Cardiac muscle cell (in vitro differentiated cells and primary cell): ENCODE measurements around the gene HLA-DPB1. TPM values are rescaled to one million over a fixed set of nuclear protein-coding genes. Genes with fewer than 3 reads are reported as not detected.
A peak's percentile ranks its signal among the peaks of the same experiment; 100 is the strongest.

Experiments
- DNase-seq, 2 donors: peaks; one replicate each; pipeline versions ENCODE4 v3.0.0 to v3.0.0-alpha.2; 2010 to 2017; ENCODE audit warnings: low read depth in 1 of 2, low spot score in 1 of 2
- H3K27ac ChIP-seq: fragments of 200-600 bp; sonication (generic); 2 replicates; pipeline ENCODE4 v1.5.1; 2016
- H3K27me3 ChIP-seq: fragments of 200-600 bp; sonication (generic); 2 replicates; pipeline ENCODE4 v1.6.0; 2016; ENCODE audit warnings: control low read depth
- H3K36me3 ChIP-seq: fragments of 200-600 bp; sonication (generic); 2 replicates; pipeline ENCODE4 v1.5.1; 2016; ENCODE audit warnings: control low read depth
- H3K4me1 ChIP-seq: fragments of 200-600 bp; sonication (generic); 2 replicates; pipeline ENCODE4 v1.8.1; 2017; ENCODE audit warnings: low read depth, mild to moderate bottlenecking, mixed run types
- H3K4me3 ChIP-seq: fragments of 200-600 bp; sonication (generic); 2 replicates; pipeline ENCODE4 v1.5.1; 2016; ENCODE audit warnings: mild to moderate bottlenecking
- H3K9me3 ChIP-seq: fragments of 200-600 bp; sonication (generic); 2 replicates; pipeline ENCODE4 v1.5.1; 2017; ENCODE audit warnings: low read depth, mild to moderate bottlenecking, control low read depth
- polyA plus RNA-seq: library from polyadenylated mRNA; unstranded; fragments of >200 nt; fragmentation: Nextera tagmentation; extraction: Ambion mirVana; gene quantifications from 2 replicates; pipeline ENCODE4 v1.2.1, GENCODE V29; 2016
- total RNA-seq: library from RNA; depleted of rRNA; stranded (reverse); fragments of >200 nt; gene quantifications from 2 replicates; pipeline ENCODE4 v1.2.3, GENCODE V29; 2016
- TF ChIP-seq, protein P1 (sequence below): IDR thresholded peaks from 2 replicates; pipeline ENCODE4 v1.5.1; 2012; ENCODE audit warnings: low read depth, mild to moderate bottlenecking, low read length

Gene HLA-DPB1
- total RNA-seq: 14.3 and 26.1 TPM in 2 replicates
- polyA plus RNA-seq: 8.6 and 11.1 TPM in 2 replicates

DNA sequence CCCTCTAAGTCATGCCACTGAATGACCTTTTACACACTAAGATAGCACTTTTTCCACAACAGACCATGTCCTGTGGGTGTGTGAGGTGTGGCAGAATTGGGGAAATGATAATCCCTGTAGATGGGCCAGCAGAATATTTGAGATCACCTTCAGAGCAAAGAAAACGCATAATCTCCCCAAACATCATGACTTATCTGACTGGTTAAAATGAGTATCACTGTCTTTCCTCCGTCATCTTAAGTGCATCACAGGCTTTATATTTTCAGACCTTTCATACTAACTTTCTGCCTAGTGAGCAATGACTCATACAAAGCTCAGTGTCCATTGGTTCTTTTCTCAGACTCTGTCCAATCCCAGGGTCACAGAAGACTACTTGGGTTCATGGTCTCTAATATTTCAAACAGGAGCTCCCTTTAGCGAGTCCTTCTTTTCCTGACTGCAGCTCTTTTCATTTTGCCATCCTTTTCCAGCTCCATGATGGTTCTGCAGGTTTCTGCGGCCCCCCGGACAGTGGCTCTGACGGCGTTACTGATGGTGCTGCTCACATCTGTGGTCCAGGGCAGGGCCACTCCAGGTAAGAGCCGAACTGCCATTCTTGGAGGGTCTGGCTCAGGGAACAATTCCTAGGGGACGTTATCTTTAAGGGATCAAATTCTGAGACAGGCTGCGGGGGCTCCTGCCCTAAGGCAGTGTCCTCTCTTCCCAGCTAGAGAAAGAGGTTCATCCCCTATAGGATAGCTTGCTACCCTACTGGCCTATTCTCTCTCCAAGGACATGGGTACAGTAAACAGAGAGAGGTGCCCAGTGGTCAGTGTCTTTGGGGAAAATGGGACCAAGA is at the start of gene HLA-DPB1:
Gene HLA-DPB1 (plus strand): TSS at position 423 of the 838 bp plus-strand sequence. CDS start 52 bp downstream, at position 475.
- no peaks in the 10 kb centered on the region for H3K9me3 ChIP-seq
- peak; percentile 75 to 76 for DNase-seq
- H3K4me1 ChIP-seq: peaks cover 5% of the 10 kb centered on the region
- TF ChIP-seq, protein P1, sequence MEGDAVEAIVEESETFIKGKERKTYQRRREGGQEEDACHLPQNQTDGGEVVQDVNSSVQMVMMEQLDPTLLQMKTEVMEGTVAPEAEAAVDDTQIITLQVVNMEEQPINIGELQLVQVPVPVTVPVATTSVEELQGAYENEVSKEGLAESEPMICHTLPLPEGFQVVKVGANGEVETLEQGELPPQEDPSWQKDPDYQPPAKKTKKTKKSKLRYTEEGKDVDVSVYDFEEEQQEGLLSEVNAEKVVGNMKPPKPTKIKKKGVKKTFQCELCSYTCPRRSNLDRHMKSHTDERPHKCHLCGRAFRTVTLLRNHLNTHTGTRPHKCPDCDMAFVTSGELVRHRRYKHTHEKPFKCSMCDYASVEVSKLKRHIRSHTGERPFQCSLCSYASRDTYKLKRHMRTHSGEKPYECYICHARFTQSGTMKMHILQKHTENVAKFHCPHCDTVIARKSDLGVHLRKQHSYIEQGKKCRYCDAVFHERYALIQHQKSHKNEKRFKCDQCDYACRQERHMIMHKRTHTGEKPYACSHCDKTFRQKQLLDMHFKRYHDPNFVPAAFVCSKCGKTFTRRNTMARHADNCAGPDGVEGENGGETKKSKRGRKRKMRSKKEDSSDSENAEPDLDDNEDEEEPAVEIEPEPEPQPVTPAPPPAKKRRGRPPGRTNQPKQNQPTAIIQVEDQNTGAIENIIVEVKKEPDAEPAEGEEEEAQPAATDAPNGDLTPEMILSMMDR: no peak
- no peak within 1 kb of the TSS for H3K27ac ChIP-seq
- no peaks in the 10 kb centered on the region for H3K36me3 ChIP-seq
- H3K4me3 ChIP-seq: no peak within 1 kb of the TSS
- H3K27me3 ChIP-seq: no peaks in the 10 kb centered on the region

DNA sequence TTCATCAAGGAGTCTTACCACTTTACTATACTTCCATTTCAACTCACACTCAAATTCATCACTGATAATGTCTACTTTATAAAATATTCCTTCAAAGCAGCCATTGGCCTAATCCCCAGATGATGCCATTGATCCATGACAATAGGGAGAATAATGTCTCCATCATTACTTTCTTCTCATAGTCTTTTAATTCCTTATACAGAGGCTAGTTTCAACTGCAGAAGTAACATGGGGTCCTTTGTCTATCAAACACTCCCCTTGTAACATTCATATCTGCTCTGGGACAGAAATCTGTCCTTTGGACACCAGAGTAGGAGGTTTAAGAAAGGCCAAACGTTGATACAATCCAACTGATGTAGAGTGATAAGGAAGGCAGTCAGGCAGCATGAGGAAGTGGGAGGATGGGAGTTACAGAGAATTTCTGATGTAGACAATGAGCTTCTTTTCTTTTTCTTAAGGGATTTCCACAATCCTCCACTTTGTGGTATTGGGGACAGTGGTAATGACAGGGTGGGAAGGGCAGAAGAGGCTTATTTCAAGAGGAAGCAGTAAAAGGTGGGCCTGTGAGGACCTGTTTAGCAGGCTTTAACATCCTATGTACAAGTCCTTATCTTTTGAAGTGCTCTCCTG is 47.5 kb upstream of the HLA-DPB1 start:
- no peak for DNase-seq
- TF ChIP-seq, protein P1: no peak
- Histone ChIP-seq H3K27me3 (peaks cover 4% of the 10 kb centered on the region), H3K4me3 (no peak overlapping the region), H3K9me3 (no peaks in the 10 kb centered on the region), H3K36me3 (no peaks in the 10 kb centered on the region), H3K27ac (no peak overlapping the region), H3K4me1 (no peaks in the 10 kb centered on the region)

DNA sequence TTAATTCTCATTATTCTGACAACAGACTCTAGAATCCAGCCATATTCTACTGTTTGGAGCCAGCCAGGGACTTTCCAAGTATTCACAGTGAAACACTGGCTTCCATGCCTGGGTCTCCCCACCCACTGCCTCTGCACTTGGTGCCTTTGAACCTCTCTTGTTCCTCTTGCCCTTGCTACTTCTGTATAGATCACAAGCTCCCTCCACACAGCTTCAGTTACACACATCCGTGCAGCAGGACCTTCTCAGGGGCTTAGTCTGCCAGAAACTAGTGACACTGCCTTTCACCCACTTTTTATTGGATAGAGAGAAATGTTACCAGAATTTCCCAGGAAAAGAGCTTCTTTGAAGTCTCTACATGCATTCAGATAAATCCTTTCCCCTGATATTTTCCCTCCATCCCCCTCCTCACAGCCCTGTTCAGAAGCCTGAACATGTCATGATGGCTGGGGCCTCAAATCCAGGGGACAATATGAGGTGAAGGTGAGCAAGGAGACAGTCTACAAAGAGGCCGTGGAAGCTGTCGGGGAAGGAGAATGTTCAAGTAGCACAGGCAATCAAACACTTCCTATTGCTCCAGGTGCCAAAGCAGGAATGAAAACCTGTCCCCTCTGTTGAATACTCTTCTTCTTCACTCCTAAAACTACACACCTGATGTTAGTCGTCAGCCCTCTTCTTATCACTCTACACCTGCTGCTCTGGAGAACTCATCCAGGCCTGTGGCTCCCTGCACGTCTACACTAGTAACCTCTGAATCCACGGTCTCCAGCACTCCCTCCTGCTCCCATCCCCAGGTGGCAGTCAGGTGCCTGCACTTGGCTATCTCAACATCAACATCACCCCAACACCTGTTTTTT is 46.2 kb upstream of the HLA-DPB1 start:
- H3K36me3 ChIP-seq: no peaks in the 10 kb centered on the region
- no peaks in the 10 kb centered on the region for H3K9me3 ChIP-seq
- H3K4me1 ChIP-seq: no peaks in the 10 kb centered on the region
- H3K4me3 ChIP-seq: no peak overlapping the region
- H3K27ac ChIP-seq: no peak overlapping the region
- DNase-seq: peak; percentile 29 to 52
- H3K27me3 ChIP-seq: peaks cover 4% of the 10 kb centered on the region
- TF ChIP-seq, protein P1: no peak

DNA sequence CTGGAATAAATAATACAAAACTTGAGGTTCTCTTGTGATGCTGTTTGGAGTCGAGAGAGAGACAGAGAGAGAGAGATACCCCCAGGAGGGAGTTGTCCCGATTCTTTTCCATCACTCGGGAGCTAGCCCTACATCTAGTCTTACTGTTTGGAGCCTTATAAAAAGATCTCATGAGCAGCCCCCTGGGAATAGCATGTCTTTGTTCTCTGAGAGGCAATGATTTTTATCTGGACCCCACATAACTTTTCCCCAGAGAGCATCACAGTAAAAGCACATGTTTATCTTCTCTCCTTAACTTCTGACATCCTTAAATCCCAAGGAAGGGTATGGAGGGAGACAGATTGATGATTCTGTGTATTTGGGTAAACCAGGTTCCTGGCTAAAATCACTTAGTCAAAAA is 45.5 kb upstream of the HLA-DPB1 start:
- Histone ChIP-seq H3K4me3 (no peak overlapping the region), H3K9me3 (no peaks in the 10 kb centered on the region), H3K36me3 (no peaks in the 10 kb centered on the region), H3K4me1 (no peaks in the 10 kb centered on the region), H3K27me3 (peaks cover 4% of the 10 kb centered on the region), H3K27ac (no peak overlapping the region)
- TF ChIP-seq, protein P1: no peak
- no peak for DNase-seq

DNA sequence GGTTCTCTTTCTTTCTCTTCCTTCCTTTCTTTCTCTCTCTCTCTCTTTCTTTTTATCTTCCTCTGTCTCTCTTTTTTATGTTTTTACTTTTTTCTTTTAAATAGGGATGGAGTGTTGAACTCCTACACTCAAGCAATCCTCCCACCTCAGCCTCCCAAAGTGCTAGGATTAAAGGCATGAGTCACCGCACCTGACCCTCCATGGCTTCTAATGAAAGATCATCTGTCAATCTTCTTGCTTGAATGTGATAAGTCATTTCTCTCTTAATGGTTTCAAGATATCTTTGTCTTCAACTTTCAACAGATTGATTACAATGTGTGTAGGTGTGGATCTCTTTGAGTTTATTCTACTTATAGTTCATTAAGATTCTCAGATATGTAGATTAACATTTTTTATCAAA is 41.2 kb upstream of the HLA-DPB1 start:
- no peak overlapping the region for H3K27ac ChIP-seq
- TF ChIP-seq, protein P1: no peak
- no peaks in the 10 kb centered on the region for H3K36me3 ChIP-seq
- no peaks in the 10 kb centered on the region for H3K9me3 ChIP-seq
- no peak overlapping the region for H3K4me3 ChIP-seq
- no peak for DNase-seq
- no peaks in the 10 kb centered on the region for H3K4me1 ChIP-seq
- H3K27me3 ChIP-seq: peaks cover 4% of the 10 kb centered on the region
